Activated CD4-positive, alpha-beta T cell treated with anti-CD3 and anti-CD28 coated beads for 4 hours (primary cell): Measurements from ENCODE around the gene FBXO11.

Source experiments
- DNase-seq, 2 donors: peaks; one replicate each; pipeline ENCODE4 v3.0.0-alpha.2; 2020

FBXO11 gene

GRCh38 chr2:47849368-47849767 is 56.9 kb downstream of the FBXO11 start:
- DNase-seq: no peak

GRCh38 chr2:47844162-47844561 is 62.1 kb downstream of the FBXO11 start:
- no peak for DNase-seq

DNA sequence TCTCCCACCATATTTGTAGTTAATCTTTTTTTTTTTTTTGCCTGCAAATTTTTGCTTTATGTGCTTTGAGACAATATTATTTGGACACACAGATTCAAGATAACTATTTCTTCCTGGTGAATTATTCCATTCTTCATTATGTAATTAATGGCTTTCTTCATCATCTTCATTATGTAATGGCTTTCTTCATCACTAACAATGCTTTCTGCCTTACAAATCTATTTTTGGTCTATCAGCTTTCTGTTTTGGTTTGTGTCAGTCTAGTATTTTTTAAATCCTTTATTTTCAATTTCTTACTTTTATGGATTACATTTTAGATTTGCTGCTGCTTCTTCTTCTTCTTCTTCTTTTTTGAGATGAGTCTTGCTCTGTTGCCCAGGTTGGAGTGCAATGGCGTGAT is 62.9 kb downstream of the FBXO11 start:
- DNase-seq: no peak

GRCh38 chr2:47842846-47843245 is 63.5 kb downstream of the FBXO11 start:
- no peak for DNase-seq

GRCh38 chr2:47838686-47839085 is 67.6 kb downstream of the FBXO11 start:
- DNase-seq: no peak

- no peak for DNase-seq
Observed at GRCh38 chr2:47838249-47838648, 68.0 kb downstream of the FBXO11 start.

GRCh38 chr2:47833516-47833968 is 72.8 kb downstream of the FBXO11 start:
- DNase-seq: no peak

- no peak for DNase-seq
Observed at GRCh38 chr2:47822518-47822917, 83.8 kb downstream of the FBXO11 start.

DNA sequence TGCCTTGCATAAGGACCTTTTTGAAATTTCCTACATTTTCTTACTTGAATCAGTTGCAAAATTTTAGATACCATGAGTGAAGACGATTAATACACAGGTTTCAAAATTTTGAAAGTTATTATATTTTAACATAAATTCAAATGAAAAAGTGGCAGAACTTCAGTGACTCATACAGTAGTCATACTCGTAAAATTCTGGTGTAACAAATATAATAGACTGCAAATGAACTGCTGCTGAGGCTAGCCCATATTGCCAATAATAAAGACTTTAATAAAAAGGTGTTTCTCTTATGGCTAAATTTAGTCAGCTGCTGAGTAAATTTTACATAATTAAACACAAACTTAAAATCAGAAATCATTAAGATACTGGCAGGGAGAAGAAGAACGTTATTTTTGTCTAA is 86.5 kb downstream of the FBXO11 start:
- no peak for DNase-seq

DNA sequence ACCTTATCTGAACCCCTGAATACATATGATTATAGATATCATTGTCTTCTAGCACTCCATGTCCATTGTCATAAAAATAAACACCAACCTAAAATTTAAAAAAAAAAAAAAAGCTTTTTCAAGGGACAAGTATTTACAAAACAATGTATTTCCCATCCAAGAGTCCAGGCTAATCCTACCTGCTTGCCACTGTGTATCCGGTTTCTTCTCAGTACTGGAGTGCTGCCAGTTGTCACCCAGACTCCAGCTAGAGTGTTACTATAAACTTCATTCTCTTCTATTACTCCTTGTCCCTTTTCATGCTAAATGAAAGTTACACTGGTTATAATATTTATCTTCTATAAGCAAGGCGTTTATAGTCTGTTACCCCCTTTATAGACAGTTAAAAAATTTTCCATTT is 87.5 kb downstream of the FBXO11 start:
- no peak for DNase-seq

GRCh38 chr2:47815764-47816163 is 90.5 kb downstream of the FBXO11 start:
- no peak for DNase-seq

DNA sequence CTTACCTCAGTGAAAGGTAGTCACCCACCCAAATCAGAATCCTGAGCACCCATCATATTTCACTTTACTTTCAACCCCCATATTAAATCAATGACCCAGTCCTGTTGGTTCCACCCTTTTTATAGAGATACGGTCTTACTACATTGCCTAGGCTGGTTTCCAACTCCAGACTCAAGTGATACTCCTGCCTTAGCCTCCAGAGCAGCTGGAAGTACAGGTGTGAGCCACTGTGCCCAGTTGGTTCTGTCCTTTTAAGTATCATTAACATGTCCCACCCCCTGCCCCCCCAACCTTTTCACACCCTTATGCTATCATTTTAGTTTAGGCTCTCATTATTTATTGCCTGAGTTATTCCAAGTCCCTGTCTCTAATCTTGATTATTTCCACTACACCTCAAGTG is 94.6 kb downstream of the FBXO11 start:
- no peak for DNase-seq

GRCh38 chr2:47810850-47811249 is 95.4 kb downstream of the FBXO11 start:
- no peak for DNase-seq

- DNase-seq: no peak
Observed at GRCh38 chr2:47809903-47810302, 96.4 kb downstream of the FBXO11 start.

DNA sequence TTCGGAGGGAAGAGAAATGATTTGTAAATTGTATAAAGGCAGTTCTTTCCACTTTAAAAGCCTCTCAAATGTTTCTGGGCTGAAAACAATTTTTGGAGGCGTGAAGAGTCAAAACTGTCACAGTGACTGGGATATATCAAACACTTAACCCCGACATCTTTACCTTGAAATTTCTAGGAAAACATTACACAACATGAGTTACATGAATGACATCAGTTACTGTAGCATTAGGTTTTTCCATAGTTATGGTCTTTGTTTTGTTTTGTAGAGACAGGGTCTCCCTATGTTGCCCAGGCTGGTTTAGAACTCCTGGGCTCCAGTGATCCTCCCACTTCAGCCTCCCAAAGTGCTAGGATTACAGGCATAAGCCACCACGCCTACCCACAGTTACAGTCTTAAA is 97.7 kb downstream of the FBXO11 start:
- DNase-seq: no peak

DNA sequence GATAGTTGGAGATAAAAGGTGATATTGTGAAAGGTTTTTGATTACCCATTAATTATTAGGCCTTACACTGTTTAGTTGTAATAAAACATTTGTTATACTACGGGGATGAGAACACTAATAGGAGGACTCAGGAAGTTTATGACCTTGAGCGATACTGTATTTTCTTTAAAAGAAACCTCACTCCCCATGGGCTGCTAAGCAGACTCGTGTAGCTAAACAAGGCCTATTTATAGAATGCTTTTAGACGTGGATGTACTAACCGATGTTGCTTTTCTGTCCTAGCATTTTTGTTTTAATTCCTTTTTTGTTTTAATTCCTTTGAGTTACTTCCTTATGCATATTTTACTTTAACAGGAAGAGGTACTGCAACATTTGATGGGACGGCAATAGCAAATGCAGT is 100.4 kb downstream of the FBXO11 start:
- DNase-seq: no peak

DNA sequence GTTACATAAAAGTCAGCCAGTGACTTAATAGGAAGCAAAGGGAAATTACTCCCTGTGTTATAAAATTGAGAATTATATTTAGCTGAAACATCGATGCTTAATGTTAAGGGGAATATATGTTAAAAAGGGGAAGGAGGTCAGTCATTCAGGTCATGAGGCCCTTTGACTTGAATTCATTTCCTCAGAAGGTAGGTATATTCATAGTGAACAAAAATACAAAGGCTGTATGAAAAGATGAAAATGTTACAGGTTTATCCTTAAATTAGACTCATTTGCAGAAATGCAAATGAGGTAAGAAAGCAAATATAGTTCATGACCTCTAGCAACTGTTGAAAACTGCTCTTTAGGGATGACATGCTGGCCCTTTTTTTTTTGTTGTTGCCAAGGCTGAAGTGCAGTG is 102.5 kb downstream of the FBXO11 start:
- DNase-seq: no peak

DNA sequence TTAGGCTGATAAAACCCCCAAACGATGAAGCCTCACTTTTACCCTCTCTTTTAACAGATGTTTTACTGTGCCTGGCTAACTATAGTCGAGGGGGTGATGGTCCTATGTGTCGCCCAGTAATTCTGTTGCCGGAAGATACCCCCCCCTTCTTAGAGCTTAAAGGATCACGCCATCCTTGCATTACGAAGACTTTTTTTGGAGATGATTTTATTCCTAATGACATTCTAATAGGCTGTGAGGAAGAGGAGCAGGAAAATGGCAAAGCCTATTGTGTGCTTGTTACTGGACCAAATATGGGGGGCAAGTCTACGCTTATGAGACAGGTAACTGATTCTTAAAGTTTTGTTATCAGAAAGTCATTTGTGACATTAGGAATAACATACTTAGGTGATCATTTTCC is 102.9 kb downstream of the FBXO11 start:
- no peak for DNase-seq

- DNase-seq: no peak
Observed at GRCh38 chr2:47801118-47801517, 105.2 kb downstream of the FBXO11 start.

DNA sequence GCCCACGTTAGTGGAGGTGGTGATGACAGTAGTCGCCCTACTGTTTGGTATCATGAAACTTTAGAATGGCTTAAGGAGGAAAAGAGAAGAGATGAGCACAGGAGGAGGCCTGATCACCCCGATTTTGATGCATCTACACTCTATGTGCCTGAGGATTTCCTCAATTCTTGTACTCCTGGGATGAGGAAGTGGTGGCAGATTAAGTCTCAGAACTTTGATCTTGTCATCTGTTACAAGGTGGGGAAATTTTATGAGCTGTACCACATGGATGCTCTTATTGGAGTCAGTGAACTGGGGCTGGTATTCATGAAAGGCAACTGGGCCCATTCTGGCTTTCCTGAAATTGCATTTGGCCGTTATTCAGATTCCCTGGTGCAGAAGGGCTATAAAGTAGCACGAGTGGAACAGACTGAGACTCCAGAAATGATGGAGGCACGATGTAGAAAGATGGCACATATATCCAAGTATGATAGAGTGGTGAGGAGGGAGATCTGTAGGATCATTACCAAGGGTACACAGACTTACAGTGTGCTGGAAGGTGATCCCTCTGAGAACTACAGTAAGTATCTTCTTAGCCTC is 107.2 kb downstream of the FBXO11 start:
- DNase-seq: no peak

- no peak for DNase-seq
Observed at GRCh38 chr2:47798631-47799030, 107.7 kb downstream of the FBXO11 start.

GRCh38 chr2:47796090-47796697 is 110.1 kb downstream of the FBXO11 start:
- no peak for DNase-seq

DNA sequence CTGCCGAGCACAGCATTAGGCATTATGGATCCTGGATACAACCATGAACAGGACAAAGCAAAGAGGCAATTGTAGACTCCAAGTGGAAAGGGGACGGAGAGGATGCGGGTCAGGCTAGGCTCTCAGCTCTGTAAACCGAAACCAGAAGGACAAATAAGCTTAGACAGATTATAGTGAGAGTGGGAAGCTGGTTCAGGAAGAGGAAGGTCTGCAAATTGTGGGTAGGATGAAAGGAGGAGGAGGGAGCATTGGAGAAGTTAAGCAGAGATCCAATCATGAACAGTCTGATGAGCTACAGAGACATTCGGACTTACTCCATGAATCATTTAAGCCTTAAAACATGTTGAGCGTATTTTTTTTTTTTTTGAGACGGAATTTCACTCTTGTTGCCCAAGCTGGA is 120.3 kb downstream of the FBXO11 start:
- no peak for DNase-seq

DNA sequence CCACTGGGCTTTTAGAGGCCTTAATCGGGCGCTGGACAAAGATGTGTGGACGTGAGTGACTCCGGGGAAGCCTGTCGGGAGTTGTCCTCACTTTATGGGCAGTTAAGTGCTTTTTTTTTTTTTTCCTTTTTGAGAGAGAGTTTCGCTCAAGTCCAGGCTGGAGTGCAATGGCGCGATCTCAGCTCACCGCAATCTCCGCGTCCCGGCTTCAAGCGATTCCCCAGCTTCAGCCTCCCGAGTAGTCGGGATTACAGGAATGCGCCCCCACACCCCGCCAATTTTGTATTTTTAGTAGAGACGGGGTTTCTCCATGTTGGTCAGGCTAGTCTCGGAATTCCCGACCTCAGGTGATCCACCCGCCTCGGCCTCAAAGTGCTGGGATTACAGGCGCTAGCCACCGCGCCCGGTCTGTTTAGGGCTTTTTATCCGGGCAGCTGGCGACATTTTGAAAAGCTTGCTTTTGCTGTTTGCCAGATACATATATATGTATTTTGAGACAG is 121.9 kb downstream of the FBXO11 start:
- DNase-seq: no peak
